ENCODE data around the gene RAB8B.

- TF ChIP-seq CTCF (IDR thresholded peaks at IDR 0.05) (no peak), EP300 (IDR thresholded peaks at IDR 0.05) (no peak)
These were observed 105.9 kb downstream of the RAB8B start for GRCh38 chr15:63295341-63295740.
